Fibroblast of lung (primary cell): Measurements from ENCODE around the gene COL10A1. TPM values are rescaled to one million over a fixed set of nuclear protein-coding genes. Genes with fewer than 3 reads are reported as not detected.

Experiments
- DNase-seq, 2 donors: peaks; one replicate each; pipeline versions ENCODE4 v3.0.0 to v3.0.0-alpha.2; 2010; ENCODE audit warnings: low read depth in 2 of 2
- H2AFZ ChIP-seq: 2 replicates; pipeline ENCODE4 v1.5.1; 2012; ENCODE audit warnings: low read length, control low read depth, inconsistent platforms
- H3K27ac ChIP-seq: 2 replicates; pipeline ENCODE4 v1.5.1; 2011; ENCODE audit warnings: low read length, control low read depth; ENCODE audit not compliant: insufficient read depth
- H3K27me3 ChIP-seq: 2 replicates; pipeline ENCODE4 v1.5.1; 2011; ENCODE audit warnings: mild to moderate bottlenecking, low read length; ENCODE audit not compliant: control insufficient read depth, insufficient read depth
- H3K36me3 ChIP-seq: 2 replicates; pipeline ENCODE4 v1.5.1; 2011; ENCODE audit warnings: low read length; ENCODE audit not compliant: control insufficient read depth, insufficient read depth
- H3K4me1 ChIP-seq: 2 replicates; pipeline ENCODE4 v1.5.1; 2011; ENCODE audit warnings: low read length; ENCODE audit not compliant: control insufficient read depth, insufficient read depth; ENCODE audit errors: extremely low read depth
- H3K4me2 ChIP-seq: 2 replicates; pipeline ENCODE4 v1.5.1; 2011; ENCODE audit warnings: low read length, control low read depth; ENCODE audit not compliant: insufficient read depth; ENCODE audit errors: extremely low read depth
- H3K4me3 ChIP-seq, 4 experiments: fragments of 200-600 bp in 1 of 4; sonication (generic) in 1 of 4; replicated peaks in 1 of 4; 2 replicates each; pipeline ENCODE4 v1.5.1; 2011 to 2016; ENCODE audit warnings: low read length in 4 of 4, low read depth in 3 of 4, mild to moderate bottlenecking in 3 of 4, control low read depth in 2 of 4, inconsistent platforms in 1 of 4, mixed read lengths in 1 of 4; ENCODE audit not compliant: insufficient read depth in 1 of 4; ENCODE audit errors: control extremely low read depth in 1 of 4
- H3K79me2 ChIP-seq: 2 replicates; pipeline ENCODE4 v1.5.1; 2012; ENCODE audit warnings: mild to moderate bottlenecking, low read length, inconsistent platforms; ENCODE audit not compliant: control insufficient read depth, insufficient read depth
- H3K9ac ChIP-seq: 2 replicates; pipeline ENCODE4 v1.5.1; 2011; ENCODE audit warnings: mild to moderate bottlenecking, low read length, control low read depth; ENCODE audit not compliant: insufficient read depth
- H3K9me3 ChIP-seq: 2 replicates; pipeline ENCODE4 v1.5.1; 2012; ENCODE audit warnings: low read depth, low read length; ENCODE audit not compliant: control insufficient read depth, insufficient read depth
- H4K20me1 ChIP-seq: 2 replicates; pipeline ENCODE4 v1.5.1; 2011; ENCODE audit warnings: low read length; ENCODE audit not compliant: control insufficient read depth, insufficient read depth; ENCODE audit errors: extremely low read depth
- EZH2 ChIP-seq: IDR thresholded peaks from 2 replicates; pipeline ENCODE4 v1.5.1; 2012; ENCODE audit warnings: low read length, control low read depth, mild to moderate bottlenecking; ENCODE audit errors: missing control alignments
- polyA plus RNA-seq, 2 donors: library from polyadenylated mRNA; depleted of rRNA in 1 of 2; stranded (reverse) in 1 of 2; unstranded in 1 of 2; fragments of >200 nt; gene quantifications; 2 replicates each; pipeline ENCODE4 v1.2.1, GENCODE V29; 2011 to 2012; ENCODE audit warnings: missing spikeins in 1 of 2
- total RNA-seq: library from RNA; depleted of rRNA; stranded (reverse); fragments of >200 nt; gene quantifications from 2 replicates; pipeline ENCODE4 v1.2.1, GENCODE V29; 2014
- TF ChIP-seq, protein P1 (sequence below), 2 donors: IDR thresholded peaks in 1 of 2; conservative IDR thresholded peaks in 1 of 2; 1 replicate in 1 of 2; 2 replicates in 1 of 2; pipeline ENCODE4 v1.5.1; 2011 to 2012; ENCODE audit warnings: low read length in 2 of 2, control low read depth in 1 of 2, inconsistent platforms in 1 of 2, low read depth in 1 of 2, mild to moderate bottlenecking in 1 of 2

Gene COL10A1
- total and polyA plus RNA-seq, 2 donors (not counting 1 experiment from before 2014, with no cell fraction given), result 17.3 to 40.1 TPM

DNA sequence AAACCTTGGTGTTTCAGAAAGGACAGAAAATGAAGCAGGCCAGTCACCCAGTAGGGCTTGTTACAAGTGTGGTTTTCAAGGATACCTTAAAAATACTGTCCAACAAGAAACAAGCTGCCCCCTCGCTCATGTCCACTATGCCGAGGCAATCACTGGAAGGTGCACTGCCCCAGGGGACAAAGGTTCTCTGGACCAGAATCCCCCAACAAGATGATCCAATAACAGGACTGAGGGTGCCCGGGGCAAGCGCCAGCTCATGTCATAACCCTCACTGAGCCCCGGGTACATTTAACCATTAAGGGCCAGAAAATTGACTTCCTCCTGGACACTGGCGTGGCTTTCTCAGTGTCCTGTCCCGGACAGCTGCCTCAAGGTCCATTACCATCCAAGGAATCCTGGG, 31.9 kb downstream of the COL10A1 start:
- no peak overlapping the region for H3K4me3 ChIP-seq
- no peak overlapping the region for H3K27ac ChIP-seq
- DNase-seq, result peak in 1 of 2 donors; percentile 23
- H3K36me3 ChIP-seq, result no peaks in the 10 kb centered on the region
- H3K27me3 ChIP-seq, result no peaks in the 10 kb centered on the region
- TF ChIP-seq EZH2, result no peak
- TF ChIP-seq, protein P1, sequence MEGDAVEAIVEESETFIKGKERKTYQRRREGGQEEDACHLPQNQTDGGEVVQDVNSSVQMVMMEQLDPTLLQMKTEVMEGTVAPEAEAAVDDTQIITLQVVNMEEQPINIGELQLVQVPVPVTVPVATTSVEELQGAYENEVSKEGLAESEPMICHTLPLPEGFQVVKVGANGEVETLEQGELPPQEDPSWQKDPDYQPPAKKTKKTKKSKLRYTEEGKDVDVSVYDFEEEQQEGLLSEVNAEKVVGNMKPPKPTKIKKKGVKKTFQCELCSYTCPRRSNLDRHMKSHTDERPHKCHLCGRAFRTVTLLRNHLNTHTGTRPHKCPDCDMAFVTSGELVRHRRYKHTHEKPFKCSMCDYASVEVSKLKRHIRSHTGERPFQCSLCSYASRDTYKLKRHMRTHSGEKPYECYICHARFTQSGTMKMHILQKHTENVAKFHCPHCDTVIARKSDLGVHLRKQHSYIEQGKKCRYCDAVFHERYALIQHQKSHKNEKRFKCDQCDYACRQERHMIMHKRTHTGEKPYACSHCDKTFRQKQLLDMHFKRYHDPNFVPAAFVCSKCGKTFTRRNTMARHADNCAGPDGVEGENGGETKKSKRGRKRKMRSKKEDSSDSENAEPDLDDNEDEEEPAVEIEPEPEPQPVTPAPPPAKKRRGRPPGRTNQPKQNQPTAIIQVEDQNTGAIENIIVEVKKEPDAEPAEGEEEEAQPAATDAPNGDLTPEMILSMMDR (conservative IDR thresholded peaks at IDR 0.05 in 1 of 2, IDR thresholded peaks at IDR 0.05 in 1 of 2; ENCODE audit: low read depth in 1 of 2, low read length in 2 of 2), result no peak
- H3K4me1 ChIP-seq, result no peaks in the 10 kb centered on the region
- no peaks in the 10 kb centered on the region for H3K79me2 ChIP-seq
- H3K9me3 ChIP-seq, result no peaks in the 10 kb centered on the region
- no peak overlapping the region for H3K9ac ChIP-seq
- no peaks in the 10 kb centered on the region for H4K20me1 ChIP-seq
- no peak overlapping the region for H2AFZ ChIP-seq
- no peak overlapping the region for H3K4me2 ChIP-seq

DNA sequence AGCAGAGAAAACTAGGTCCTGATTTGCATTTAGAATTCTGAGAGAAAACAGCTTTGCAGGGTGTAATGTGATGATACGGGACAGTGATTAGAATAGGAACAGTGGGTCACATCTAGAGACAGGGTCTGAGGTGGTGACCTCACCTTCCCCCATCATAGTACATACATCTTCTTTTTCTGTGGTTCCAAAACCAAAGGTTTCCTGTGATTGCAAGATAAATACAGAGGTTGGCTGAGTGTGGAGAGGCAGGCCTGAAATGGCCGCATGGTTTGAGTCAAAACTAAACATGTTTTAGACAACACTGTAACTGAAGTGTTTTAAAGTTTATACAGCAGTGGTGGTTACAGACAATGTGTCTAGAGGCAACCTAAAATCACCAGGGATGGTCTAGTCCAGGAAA, 35.7 kb downstream of the COL10A1 start:
- H3K4me1 ChIP-seq, result no peaks in the 10 kb centered on the region
- no peak overlapping the region for H3K27ac ChIP-seq
- no peak overlapping the region for H3K4me2 ChIP-seq
- no peaks in the 10 kb centered on the region for H3K36me3 ChIP-seq
- no peak for DNase-seq
- H3K4me3 ChIP-seq, result no peak overlapping the region
- TF ChIP-seq, protein P1 (conservative IDR thresholded peaks at IDR 0.05 in 1 of 2, IDR thresholded peaks at IDR 0.05 in 1 of 2; ENCODE audit: low read depth in 1 of 2, low read length in 2 of 2), result no peak
- no peak for TF ChIP-seq EZH2
- no peaks in the 10 kb centered on the region for H3K27me3 ChIP-seq
- H4K20me1 ChIP-seq, result no peaks in the 10 kb centered on the region
- no peak overlapping the region for H2AFZ ChIP-seq
- no peaks in the 10 kb centered on the region for H3K9me3 ChIP-seq
- no peak overlapping the region for H3K9ac ChIP-seq
- H3K79me2 ChIP-seq, result no peaks in the 10 kb centered on the region

DNA sequence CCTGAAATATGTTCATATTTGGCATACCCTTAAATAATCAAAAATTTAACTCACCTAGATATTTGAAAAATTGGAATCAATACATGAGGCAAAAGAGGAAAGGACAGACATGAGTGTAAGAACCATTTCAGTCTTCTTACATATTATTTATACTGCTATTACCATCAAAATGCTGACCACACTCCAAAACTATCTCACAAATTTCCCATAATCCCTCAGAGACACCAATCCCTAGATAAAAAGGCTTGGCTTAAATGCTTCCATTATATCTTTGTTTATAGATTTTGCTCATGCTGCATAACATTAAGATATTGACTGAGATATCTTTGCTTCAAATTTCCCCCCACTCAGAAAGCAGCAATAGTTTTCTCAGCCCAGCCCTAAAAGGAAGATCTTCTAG, 37.0 kb downstream of the COL10A1 start:
- Histone ChIP-seq H3K4me1 (no peaks in the 10 kb centered on the region), H3K27me3 (no peaks in the 10 kb centered on the region), H3K9ac (no peak overlapping the region), H4K20me1 (no peaks in the 10 kb centered on the region), H3K79me2 (no peaks in the 10 kb centered on the region), H3K4me2 (no peak overlapping the region), H3K4me3 (no peak overlapping the region), H3K36me3 (no peaks in the 10 kb centered on the region), H3K27ac (no peak overlapping the region), H3K9me3 (no peaks in the 10 kb centered on the region), H2AFZ (no peak overlapping the region)
- no peak for TF ChIP-seq EZH2
- TF ChIP-seq, protein P1 (conservative IDR thresholded peaks at IDR 0.05 in 1 of 2, IDR thresholded peaks at IDR 0.05 in 1 of 2; ENCODE audit: low read depth in 1 of 2, low read length in 2 of 2), result no peak
- peak; percentile 8 to 69 for DNase-seq
